ENCODE data around the gene EFS. TPM values are rescaled to one million over a fixed set of nuclear protein-coding genes. Genes with fewer than 3 reads are reported as not detected.
"Not testable (repeated sequence)": the region's sequence is repeated elsewhere in the genome, so short reads cannot be mapped to it uniquely, and the experiment has no call there.

The EFS gene
- total RNA-seq, 2 experiments from 2014 or later = not detected

- ATAC-seq (no peak), DNase-seq (no peak)
- peaks cover 3% of the 10 kb centered on the region for H3K36me3 Mint-ChIP-seq (ENCODE audit: low read depth)
- no peak overlapping the region for H3K4me3 Mint-ChIP-seq
- ChIA-PET CTCF (interaction anchor here (1.1 to 3.2 kb wide), 4 partner anchors 15 to 619 kb away, joined by 3 to 13 read pairs (median 4); partner anchors contain the start of gene PABPN1), POLR2A (no interaction called here)
- H3K9me3 Mint-ChIP-seq = peaks cover 2% of the 10 kb centered on the region
- H3K27ac Mint-ChIP-seq = no peak overlapping the region
- intact Hi-C loops (cut with micrococcal nuclease) = no loop called here
- no peaks in the 10 kb centered on the region for H3K4me1 Mint-ChIP-seq (ENCODE audit: low read depth)
- peaks cover 20% of the 10 kb centered on the region for H3K27me3 Mint-ChIP-seq
- TF ChIP-seq, protein P1, sequence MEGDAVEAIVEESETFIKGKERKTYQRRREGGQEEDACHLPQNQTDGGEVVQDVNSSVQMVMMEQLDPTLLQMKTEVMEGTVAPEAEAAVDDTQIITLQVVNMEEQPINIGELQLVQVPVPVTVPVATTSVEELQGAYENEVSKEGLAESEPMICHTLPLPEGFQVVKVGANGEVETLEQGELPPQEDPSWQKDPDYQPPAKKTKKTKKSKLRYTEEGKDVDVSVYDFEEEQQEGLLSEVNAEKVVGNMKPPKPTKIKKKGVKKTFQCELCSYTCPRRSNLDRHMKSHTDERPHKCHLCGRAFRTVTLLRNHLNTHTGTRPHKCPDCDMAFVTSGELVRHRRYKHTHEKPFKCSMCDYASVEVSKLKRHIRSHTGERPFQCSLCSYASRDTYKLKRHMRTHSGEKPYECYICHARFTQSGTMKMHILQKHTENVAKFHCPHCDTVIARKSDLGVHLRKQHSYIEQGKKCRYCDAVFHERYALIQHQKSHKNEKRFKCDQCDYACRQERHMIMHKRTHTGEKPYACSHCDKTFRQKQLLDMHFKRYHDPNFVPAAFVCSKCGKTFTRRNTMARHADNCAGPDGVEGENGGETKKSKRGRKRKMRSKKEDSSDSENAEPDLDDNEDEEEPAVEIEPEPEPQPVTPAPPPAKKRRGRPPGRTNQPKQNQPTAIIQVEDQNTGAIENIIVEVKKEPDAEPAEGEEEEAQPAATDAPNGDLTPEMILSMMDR (IDR thresholded peaks at IDR 0.05) = no peak
Observed at GRCh38 chr14:23335623-23336022, 29.3 kb downstream of the EFS start.

DNA sequence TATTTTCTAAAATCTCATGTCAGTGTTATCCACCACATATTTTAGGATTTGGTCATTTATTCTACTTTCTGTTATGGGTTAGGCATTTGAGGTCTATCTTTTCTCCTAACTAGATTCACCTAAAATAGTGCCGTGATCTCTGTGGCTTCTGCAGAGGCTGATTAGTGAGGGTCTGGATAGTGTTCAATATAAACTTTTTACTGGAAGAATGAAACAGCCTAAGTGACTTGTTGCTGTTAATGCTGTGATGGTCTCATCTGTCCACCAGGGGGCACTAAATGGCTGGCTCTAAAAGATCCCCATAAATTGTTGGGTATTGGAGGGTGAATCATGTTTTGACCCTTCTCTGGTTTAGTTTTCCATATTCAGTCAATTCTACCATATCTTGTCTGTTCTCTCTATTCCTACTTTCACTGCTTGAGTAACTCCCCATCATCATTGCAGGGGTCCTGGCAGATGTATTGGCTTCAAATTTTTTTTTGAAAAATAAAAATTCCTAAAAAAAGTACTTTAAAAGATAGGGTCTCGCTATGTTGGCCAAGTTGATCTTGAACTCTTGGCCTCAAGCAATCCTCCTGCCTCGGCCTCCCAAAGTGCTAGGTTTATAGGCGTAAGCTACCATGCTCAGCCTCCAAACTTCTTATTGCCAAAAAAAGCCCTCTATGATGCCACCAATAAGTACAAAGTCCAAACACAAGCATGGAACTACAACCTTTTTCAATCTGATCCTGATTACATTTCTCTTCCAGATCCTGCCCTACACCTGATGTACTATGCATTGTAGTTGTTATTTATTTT lies 36.8 kb downstream of the EFS start:
- TF ChIP-seq, protein P1 (IDR thresholded peaks at IDR 0.05) = peak; percentile 86
- Mint-ChIP-seq H3K27me3 (no peaks in the 10 kb centered on the region), H3K27ac (no peak overlapping the region), H3K4me1 (ENCODE audit: low read depth) (peaks cover 18% of the 10 kb centered on the region), H3K9me3 (no peaks in the 10 kb centered on the region), H3K36me3 (ENCODE audit: low read depth) (peaks cover 22% of the 10 kb centered on the region), H3K4me3 (no peak overlapping the region)
- ChIA-PET CTCF (interaction anchor here (0.8 to 7.0 kb wide), 12 partner anchors 15 to 233 kb away, joined by 3 to 86 read pairs (median 4); partner anchors contain the start of gene SLC22A17), POLR2A (interaction anchor here (1.3 to 2.7 kb wide), 3 partner anchors 24 to 52 kb away, joined by 3 to 11 read pairs (median 3); partner anchors contain the start of gene PPP1R3E)
- intact Hi-C loops (cut with micrococcal nuclease) = loop anchor here (2.0 kb wide), 1 partner anchor 53 kb away; no protein-coding TSS in a partner anchor
- DNase-seq (peak; percentile 86), ATAC-seq (peak; percentile 88)

DNA sequence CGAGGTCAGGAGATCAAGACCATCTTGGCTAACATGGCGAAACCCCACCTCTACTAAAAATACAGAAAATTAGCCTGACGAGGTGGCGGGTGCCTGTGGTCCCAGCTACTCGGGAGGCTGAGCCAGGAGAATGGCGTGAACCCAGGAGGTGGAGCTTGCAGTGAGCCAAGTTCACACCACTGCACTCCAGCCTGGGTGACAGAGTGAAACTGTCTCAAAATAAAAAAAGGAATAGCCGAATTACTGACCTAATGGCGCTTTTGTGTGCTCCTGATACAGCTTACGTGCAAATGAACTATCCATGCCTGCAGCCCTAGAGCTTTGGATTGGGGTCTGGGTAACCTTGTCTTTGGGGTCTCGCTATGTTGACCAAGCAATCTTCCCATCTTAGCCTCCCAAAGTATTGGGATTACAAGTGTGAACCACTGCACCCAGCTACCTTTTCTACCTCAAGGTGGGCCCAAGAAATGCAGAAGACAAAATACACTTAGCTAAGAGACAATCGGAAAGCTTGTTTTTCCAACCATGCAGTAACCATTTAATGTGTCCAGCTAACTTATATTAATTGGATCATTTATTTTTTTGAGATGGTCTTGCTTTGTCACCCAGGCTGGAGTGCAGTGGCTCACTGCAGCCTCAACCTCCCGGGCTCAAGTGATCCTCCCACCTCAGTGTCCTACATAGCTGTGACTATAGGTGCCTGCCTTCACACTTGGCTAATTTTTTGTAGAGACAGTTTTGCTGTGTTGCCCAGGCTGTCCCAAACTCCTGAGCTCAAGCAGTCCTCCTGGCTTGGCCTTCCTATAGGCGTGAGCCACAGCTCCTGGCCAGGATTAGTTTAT lies 38.3 kb downstream of the EFS start:
- intact Hi-C loops (cut with micrococcal nuclease) = no loop called here
- TF ChIP-seq, protein P1 (IDR thresholded peaks at IDR 0.05) = no peak
- POLR2A ChIA-PET = interaction anchor here (0.7 to 2.7 kb wide), 6 partner anchors 23 to 151 kb away, joined by 3 to 11 read pairs (median 3); partner anchors contain the start of gene PPP1R3E
- H3K36me3 Mint-ChIP-seq (ENCODE audit: low read depth) = peaks cover 35% of the 10 kb centered on the region
- ATAC-seq (no peak), DNase-seq (no peak)
- no peaks in the 10 kb centered on the region for H3K27me3 Mint-ChIP-seq
- no peaks in the 10 kb centered on the region for H3K9me3 Mint-ChIP-seq
- CTCF ChIA-PET = interaction anchor here (0.8 to 7.0 kb wide), 29 partner anchors 11 to 235 kb away, joined by 3 to 86 read pairs (median 4); partner anchors contain the start of genes ACIN1, CMTM5, HOMEZ and IL25
- peaks cover 25% of the 10 kb centered on the region for H3K4me1 Mint-ChIP-seq (ENCODE audit: low read depth)
- H3K27ac Mint-ChIP-seq = no peak overlapping the region
- H3K4me3 Mint-ChIP-seq = no peak overlapping the region

GRCh38 chr14:23325746-23326145 lies 39.2 kb downstream of the EFS start:
- H3K9me3 Mint-ChIP-seq; H3K27ac Mint-ChIP-seq; H3K27me3 Mint-ChIP-seq; DNase-seq; intact Hi-C loops (cut with micrococcal nuclease); ATAC-seq; H3K4me3 Mint-ChIP-seq: not testable (repeated sequence)
- POLR2A ChIA-PET = interaction anchor here (0.6 to 2.7 kb wide), 2 partner anchors 54 to 127 kb away, joined by 3 to 11 read pairs; no protein-coding TSS in a partner anchor
- CTCF ChIA-PET = interaction anchor here (1.1 to 7.0 kb wide), 6 partner anchors 25 to 213 kb away, joined by 3 to 86 read pairs (median 6); no protein-coding TSS in a partner anchor
- Mint-ChIP-seq H3K4me1 (ENCODE audit: low read depth) (peaks cover 25% of the 10 kb centered on the region), H3K36me3 (ENCODE audit: low read depth) (peaks cover 35% of the 10 kb centered on the region)

- CTCF ChIA-PET = interaction anchor here (5.4 kb wide), 1 partner anchor 54 kb away, joined by 29 read pairs; no protein-coding TSS in a partner anchor
- Mint-ChIP-seq H3K4me3 (no peak overlapping the region), H3K27me3 (no peaks in the 10 kb centered on the region), H3K36me3 (ENCODE audit: low read depth) (peaks cover 38% of the 10 kb centered on the region), H3K4me1 (ENCODE audit: low read depth) (peaks cover 26% of the 10 kb centered on the region), H3K27ac (peak overlapping the region; percentile 42), H3K9me3 (no peaks in the 10 kb centered on the region)
- POLR2A ChIA-PET = interaction anchor here (5.0 kb wide), 1 partner anchor 15 kb away, joined by 40 read pairs; the partner anchor contains the start of gene BCL2L2
- intact Hi-C loops (cut with micrococcal nuclease) = loop anchor here (5.0 kb wide), 2 partner anchors 38 to 237 kb away; partner anchors contain the start of gene HOMEZ
- ATAC-seq (no peak), DNase-seq (no peak)
- TF ChIP-seq, protein P1 (IDR thresholded peaks at IDR 0.05) = no peak
Observed at GRCh38 chr14:23324993-23325392, 40.0 kb downstream of the EFS start.

Measured in activated CD8-positive, alpha-beta T cell treated with anti-CD3 and anti-CD28 coated beads for 36 hours (primary cell).